Right lobe of liver (tissue), 4 donors: ENCODE measurements around the gene MBTPS2.

ENCODE experiments used
- POLR2A ChIP-seq: fragments of 450-650 bp; IDR thresholded peaks from one replicate; pipeline ENCODE4 v1.6.1; 2017; ENCODE audit warnings: antibody characterized with exemption, mild to moderate bottlenecking
- TF ChIP-seq, protein P1 (sequence below), 4 donors: fragments of 200-600 bp in 3 of 4; fragments of 450-650 bp in 1 of 4; IDR thresholded peaks; one replicate each; pipeline versions ENCODE4 v1.5.1 to v1.8.0; 2016 to 2022; ENCODE audit warnings: antibody characterized with exemption in 4 of 4, mild to moderate bottlenecking in 2 of 4
- donor health status: DM: no; HTN: no; CAD: no.
- donor health status: DM: no; HTN: no; CAD: no.
- donor health status: DM: no; HTN: yes; CAD: no.

GRCh38 chrX:21912989-21913388 is 73.6 kb downstream of the MBTPS2 start:
- TF ChIP-seq, protein P1, sequence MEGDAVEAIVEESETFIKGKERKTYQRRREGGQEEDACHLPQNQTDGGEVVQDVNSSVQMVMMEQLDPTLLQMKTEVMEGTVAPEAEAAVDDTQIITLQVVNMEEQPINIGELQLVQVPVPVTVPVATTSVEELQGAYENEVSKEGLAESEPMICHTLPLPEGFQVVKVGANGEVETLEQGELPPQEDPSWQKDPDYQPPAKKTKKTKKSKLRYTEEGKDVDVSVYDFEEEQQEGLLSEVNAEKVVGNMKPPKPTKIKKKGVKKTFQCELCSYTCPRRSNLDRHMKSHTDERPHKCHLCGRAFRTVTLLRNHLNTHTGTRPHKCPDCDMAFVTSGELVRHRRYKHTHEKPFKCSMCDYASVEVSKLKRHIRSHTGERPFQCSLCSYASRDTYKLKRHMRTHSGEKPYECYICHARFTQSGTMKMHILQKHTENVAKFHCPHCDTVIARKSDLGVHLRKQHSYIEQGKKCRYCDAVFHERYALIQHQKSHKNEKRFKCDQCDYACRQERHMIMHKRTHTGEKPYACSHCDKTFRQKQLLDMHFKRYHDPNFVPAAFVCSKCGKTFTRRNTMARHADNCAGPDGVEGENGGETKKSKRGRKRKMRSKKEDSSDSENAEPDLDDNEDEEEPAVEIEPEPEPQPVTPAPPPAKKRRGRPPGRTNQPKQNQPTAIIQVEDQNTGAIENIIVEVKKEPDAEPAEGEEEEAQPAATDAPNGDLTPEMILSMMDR (IDR thresholded peaks at IDR 0.05) = no peak
- TF ChIP-seq POLR2A = no peak
